HL-60/S4 (cell line): Measurements from ENCODE around the gene CAGE1.
"Not testable (repeated sequence)": the region's sequence is repeated elsewhere in the genome, so short reads cannot be mapped to it uniquely, and the experiment has no call there.

Experiments used
- in situ Hi-C: fragments of 300-500 bp; cut with MboI; formaldehyde crosslinking; loops from 2 replicates; pipeline ENCODE4 v1.14.3; 2022; ENCODE audit warnings: low sequenced_read_pairs

The CAGE1 gene

DNA sequence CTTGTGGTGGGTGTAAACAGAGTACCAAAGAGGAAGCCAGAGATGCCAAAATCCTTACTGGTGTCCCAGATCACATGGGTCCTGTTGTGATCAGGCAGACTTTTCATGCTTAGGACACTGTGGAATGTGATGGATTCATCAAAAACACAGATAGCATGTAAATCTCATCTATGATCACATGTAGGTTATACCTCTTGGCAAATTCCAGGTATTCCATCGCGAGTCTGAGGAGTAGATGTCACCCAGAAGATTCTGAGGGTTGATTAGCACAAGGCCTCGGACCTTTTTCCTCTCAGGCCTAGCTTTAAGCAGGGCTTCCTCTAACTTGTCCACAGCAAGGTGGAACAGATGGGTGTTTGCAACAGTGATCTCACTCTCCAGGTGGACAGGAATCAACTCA is 48.3 kb downstream of the CAGE1 start:
- in situ Hi-C loops = no loop called here

DNA sequence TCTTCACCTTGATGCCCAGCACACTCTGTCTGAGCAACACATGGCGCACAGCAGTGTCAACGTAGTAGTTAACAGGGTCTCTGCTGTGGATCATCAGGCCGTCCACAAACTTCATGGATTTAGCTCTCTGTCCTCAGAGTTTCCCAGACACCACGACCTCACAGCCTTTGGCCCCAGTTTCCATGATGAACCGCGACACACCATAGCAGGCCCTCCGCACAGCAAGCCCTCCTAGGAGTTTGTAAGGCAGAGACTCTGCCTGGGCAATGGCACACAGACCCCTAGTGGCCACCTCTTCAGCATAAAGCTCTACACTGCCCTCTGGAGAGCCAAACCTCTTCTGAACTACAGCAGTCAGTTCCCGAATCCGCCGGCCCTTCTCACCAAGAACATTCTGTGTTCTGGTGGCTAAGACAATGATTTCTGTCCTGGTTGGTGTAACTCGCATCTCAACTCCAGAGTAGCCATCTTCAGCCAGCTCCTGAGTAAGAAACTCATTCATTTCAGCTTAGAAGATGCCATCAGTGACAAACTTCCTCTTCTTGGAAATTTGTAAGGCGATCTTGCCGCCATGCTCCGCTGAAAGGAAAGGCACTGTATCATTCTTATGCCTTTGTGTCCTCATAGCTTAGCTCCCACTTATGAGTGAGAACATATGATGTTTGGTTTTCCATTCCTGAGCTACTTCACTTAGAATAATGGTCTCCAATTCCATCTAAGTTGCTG is 50.4 kb downstream of the CAGE1 start:
- in situ Hi-C loops = not testable (repeated sequence)

DNA sequence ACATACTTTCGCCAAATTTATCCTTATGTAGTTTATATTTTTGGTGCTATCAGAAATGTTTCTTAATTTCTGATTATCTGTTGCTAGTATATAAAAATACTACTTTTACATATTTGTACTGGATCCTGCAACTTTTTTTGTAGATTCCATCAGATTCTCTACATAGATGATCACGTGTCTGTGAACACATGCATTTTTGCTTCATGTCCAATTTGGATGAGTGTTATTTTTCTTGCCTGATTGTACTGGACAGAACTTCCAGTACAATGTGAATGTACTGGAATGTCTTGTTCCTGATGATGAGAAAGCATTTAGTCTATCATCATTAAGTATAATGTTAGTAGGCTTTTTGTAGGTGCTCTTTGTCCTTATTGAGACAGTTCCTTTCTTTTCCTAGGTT is 51.5 kb downstream of the CAGE1 start:
- in situ Hi-C loops = no loop called here

DNA sequence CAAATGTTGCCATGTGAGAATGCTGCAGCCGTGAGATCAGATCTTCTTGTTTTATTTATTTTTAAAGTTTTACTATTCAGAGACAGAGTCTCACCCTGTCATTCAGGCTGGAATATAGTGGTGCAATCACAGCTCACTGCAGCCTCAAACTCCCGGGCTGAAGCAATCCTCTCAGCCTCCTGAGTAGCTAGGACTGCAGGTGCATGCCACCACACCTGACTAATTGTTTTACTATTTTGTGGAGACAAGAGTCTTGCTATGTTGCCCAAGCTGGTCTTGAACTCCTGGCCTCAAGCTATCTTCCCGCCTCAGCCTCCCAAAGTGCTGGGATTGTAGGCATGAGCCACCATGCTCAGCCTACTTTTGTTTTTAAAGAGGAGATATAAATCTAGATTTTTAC is 54.0 kb downstream of the CAGE1 start:
- in situ Hi-C loops = no loop called here

DNA sequence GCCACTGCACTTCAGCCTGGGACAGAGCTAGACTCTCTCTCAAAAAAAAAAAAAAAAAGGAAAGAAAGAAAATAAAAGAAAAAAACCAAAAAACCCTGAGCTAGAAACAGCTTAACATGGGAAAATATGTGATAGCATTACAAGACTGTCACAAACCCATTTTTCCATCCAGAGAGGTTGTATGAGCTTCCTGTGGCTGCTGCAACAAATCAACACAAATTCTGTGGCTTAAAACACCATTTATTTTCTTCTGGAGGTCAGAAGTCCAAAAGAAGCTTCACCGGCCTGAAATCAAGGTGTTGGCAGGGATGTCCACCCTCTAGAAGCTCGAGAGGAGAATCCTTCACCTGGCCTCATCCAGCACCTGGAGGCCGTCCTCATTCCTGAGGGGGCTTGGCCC is 54.9 kb downstream of the CAGE1 start:
- in situ Hi-C loops = no loop called here

DNA sequence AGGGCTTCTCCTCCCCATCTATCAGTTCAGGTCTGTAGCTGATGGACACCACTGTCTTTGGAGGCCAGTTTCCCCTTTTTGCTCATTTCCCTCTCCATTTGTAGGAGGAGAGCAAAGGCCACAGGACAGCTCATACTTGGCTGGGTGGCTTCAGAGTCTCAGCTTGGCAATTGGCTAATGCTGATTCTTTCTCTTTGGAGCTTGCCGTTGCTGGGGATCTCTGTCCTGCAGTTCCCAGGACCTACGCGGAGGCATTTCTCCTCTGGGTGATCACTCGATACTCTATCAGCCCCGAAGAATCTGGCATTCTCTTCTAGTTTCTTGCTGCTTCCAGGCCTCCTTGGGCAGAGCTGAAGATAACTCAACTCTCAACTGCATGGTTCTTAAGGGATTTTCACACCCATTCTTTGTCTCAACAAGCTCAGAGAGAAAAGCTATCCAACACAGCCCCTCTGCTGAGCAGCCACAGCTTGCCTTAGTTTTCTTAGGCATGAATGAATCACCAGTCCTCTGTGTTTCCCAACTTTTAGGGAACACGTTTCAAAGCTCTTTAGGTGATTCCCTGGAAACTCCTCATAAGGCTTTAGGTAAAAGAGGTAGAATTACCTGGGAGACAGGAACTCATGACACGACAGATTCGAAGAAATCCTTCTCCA is 57.3 kb downstream of the CAGE1 start:
- in situ Hi-C loops = no loop called here

DNA sequence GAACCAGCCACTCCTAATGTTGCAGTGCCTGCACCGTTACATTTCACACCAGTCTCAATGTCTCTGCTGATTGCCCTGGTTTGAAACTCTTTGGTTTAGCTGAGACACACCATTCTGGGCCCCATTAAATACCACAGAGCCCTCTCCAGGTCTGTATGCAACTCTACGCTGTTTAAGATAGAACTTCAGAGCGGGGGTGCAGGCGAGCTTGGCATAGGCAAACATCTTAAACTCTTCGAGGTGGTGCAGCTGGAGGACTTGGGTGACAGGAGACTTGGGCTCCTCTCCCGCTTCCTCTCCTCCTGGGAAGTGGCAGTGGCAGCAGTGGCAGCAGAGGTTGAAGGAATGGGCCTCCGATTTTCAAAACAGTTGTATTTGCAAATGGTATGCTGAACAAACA is 58.1 kb downstream of the CAGE1 start:
- in situ Hi-C loops = no loop called here

DNA sequence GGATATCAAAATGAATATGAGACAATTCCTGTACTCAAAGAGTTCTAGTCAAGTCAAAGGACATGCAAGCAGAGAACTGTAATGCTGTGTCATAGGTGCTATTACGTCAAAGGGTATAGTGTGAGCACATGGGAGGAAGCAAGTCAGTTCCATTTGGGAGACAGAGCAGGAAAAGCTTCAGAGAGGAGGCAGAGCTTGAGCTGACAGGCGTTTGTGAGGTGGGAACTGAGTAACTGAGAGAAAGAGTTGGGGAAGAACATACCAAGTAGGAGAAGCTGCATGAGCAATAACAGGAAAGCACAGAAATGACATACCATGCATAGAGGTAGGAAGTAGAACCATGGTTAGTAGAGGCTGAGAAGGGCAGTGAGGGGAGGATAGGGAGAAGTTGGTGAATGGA is 61.3 kb downstream of the CAGE1 start:
- in situ Hi-C loops = no loop called here

DNA sequence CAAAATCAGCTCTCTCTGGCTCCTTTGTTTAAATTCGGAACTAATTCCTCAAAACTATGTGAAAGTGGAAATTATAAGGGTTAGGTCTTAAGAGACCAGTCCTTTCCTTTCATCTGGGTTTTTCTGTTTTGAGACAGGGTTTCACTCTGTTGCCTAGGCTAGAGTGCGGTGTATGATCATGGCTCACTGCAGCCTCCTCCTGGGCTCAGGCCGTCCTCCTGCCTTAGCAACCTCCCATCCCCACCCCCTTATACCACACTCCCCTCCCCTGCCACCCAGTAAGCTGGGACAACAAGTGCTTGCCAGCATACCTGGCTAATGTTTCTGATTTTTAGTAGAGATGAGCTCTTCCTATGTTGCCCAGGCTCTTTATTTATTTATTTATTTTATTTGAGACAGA is 63.8 kb downstream of the CAGE1 start:
- in situ Hi-C loops = no loop called here

DNA sequence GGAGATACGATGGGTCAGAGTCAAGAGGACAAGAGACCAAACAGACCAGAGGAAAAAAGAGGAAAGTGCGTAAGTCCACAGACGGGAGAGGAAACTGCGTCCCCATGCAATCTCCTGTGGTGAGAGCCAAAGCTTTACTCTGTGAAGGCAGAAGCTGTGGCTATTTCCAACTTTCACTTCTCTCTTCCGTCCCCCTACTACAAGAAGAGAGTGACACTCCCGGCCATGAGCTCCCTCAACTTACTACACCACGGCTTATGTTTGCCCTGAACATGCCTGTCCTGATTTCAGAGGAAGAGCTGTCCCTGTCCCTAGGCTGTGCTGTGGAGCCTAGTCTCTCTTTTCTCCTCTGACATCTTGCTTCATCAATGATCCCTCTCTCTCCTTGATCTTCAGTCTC is 65.0 kb downstream of the CAGE1 start:
- in situ Hi-C loops = no loop called here

DNA sequence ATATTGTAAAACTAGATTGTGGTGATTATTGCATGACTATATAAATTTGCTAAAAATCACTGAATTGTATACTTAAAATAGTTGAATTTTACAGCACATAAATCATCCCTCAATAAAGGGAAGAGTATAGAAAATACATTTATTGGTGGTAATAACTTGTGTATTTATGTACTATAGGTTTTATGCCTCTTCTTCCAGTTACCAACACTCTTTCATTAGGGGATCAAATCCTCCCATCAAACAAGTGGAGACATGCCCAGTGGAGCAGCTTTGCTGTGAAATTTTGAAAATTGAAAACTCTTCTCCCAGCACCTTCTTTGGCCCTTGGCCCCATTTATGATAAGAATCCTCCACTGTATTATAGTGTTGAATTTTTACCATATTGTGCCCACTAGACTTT is 66.5 kb downstream of the CAGE1 start:
- in situ Hi-C loops = no loop called here

DNA sequence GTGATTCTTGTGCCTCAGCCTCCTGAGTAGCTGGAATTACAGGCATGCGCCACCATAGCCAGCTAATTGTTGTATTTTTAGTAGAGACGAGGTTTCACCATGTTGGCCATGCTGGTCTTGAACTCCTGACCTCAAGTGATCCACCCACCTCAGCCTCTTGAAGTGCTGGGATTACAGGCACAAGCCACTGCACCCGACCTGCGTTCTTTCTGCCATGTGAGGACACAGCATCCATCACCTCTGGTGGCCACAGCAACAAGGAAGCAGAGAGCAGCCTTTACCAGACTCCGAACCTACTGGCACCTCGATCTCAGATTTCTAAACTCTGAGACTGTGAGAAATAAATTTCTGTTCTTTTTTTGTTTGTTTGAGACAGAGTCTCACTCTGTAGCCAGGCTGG is 67.7 kb downstream of the CAGE1 start:
- in situ Hi-C loops = not testable (repeated sequence)

DNA sequence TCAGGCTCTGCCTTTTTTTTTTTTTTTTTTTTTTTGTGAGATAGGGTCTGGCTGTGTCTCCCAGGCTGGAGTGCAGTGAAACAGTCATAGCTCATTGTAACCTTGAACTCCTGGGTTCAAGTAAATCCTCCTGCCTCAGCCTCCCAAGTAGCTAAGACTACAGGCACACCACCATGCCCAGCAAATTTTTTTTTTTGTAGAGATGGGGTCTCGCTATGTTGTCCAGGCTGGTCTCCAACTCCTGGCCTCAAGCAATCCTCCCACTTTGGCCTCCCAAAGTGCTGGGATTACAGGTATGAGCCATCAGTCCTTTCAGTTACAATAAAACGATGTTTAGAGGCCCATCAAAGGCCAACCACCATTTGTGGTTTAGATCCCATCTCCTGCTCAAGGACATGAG is 70.1 kb downstream of the CAGE1 start:
- in situ Hi-C loops = not testable (repeated sequence)

DNA sequence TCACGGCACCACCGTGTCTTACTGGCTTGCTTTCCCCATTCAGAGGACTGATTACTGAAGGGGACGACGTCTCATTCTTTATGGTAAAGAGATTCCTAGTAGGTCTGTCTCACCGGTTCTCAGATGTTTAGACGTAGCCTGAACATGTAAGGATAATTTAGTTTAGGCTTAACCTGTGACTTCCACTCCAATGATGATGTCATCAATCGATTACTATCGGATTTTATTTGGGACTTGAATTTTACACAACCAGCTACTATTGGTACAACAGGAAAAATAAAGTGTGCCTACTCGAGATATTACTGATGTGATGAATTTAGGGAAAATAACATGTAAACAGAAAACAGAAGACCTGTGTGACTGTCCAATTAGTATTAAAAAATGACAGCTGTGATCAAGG is 72.0 kb downstream of the CAGE1 start:
- in situ Hi-C loops = no loop called here

DNA sequence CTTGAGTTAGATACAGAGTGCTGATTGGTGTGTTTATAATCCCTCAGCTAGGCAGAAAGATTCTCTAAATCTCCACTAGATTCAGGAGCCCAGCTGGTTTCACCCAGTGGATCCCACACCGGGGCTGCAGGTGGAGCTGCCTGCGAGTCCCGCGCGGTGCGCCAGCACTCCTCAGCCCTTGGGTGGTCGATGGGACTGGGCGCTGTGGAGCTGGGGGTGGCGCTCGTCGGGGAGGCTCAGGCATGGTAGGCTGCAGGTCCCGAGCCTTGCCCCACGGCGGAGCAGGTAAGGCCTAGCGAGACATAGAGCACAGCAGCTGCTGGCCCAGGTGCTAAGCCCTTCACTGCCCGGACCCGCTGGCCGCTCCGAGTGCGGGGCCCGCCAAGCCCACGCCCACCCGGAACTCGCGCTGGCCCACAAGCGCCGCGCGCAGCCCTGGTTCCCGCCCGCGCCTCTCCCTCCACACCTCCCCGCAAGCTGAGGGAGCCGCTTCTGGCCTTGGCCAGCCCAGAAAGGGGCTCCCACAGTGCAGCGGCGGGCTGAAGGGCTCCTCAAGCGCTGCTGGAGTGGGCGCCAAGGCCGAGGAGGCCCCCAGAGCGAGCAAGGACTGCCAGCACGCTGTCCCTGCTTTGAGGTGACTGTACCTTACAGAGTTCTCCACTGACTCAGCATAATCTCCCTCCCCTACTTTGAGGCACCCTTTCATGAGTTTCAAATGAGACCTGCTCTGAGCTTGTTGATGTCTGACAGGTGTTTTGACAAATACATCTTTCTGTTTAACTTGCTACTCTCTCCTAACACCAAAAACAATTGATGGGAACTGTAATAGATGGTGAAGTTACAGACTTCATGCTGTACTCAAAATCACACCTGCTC is 72.6 kb downstream of the CAGE1 start:
- in situ Hi-C loops = no loop called here

DNA sequence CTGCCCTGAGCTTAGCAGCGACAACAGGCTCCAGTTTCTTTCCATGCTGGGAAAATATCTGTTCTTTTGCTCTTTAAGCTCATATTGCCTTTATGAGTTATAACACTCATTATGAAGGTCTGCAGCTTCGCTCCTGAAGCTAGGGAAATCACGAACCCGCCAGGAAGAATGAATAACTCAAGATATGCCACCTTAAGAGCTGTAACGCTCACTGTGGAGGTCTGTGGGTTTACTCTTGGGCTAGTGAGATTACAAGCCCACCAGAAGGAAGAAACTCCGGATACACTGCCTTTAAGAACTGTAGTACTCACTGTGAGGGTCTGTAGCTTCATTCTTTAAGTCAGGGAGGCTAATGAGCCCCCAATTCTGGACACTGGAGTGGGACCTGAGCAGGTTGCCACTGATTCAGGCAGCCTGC is 73.6 kb downstream of the CAGE1 start:
- in situ Hi-C loops = no loop called here

DNA sequence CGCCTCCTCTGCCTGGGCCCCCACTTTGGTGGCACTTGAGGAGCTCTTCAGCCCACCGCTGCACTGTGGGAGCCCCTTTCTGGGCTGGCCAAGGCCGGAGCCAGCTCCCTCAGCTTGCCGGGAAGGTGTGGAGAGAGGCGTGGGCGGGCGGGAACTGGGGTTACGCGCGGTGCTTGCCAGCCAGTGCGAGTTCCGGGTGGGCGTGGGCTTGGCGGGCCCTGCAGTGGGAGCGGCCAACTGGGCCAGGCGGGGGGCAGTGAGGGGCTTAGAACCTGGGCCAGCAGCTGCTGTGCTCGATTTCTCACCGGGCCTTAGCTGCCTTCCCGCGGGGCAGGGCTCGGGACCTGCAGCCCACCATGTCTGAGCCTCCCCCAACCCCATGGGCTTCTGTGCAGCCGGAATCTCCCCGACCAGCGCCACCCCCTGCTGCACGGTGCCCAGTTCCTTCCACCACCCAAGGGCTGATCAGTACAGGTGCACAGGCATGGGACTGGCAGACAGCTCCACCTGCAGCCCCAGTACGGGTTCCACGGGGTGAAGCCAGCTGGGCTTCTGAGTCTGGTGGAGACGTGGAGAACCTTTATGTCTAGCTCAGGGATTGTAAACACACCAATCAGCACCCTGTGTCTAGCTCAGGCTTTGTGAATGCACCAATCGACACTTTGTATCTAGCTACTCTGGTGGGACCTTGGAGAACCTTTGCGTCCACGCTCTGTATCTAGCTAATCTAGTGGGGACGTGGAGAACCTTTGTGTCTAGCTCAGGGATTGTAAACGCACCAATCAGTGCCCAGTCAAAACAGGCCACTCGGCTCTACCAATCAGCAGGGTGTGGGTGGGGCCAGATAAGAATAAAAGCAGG is 74.2 kb downstream of the CAGE1 start:
- in situ Hi-C loops = not testable (repeated sequence)

DNA sequence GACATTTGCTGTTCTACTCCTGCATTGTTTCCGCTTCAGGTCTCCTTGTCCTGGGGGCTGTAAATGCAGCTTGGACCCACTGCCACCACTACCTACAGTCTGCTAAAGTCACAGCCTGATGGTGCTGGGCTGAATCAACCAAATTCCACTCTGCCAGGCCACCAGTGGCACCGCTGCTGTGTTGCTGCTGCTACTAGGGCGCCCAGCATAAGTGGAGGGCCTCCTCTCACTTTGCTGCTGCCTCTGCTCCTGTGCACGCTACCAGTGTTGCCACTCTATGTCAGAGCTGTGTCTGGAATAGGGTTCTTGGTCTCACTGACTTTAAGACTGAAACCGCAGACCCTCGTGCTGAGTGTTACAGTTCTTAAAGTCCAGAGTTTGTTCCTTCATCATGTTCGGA is 75.1 kb downstream of the CAGE1 start:
- in situ Hi-C loops = no loop called here

DNA sequence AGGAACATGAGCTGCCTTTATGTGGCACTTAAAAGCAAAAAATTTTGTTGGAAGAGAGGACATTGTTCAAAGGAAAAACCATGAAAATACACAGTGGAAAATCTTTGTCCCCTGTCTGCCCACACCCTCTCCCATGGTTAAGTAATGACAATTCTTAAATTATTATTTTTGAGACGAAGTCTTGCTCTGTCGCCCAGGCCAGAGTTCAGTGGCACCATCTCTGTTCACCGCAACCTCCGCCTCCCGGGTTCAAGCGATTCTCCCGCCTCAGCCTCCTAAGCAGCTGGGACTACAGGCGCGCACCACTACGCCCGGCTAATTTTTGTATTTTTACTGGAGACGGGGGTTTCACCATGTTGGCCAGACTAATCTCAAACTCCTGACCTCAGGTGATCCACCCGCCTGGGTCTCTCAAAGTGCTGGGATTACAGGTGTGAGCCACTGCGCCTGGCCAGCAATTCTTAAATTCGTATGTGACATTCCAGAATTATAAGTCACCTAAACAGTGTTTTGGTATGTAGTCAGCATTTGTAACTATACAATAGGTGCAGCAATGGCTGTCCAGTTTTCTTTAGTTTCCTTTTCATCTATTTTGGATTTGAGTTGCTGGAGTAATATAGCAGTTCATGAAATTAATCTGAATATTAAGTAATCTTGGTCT is 75.9 kb downstream of the CAGE1 start:
- in situ Hi-C loops = no loop called here
